Measurements from ENCODE around the gene CCSER1.
A peak's percentile ranks its signal among the peaks of the same experiment; 100 is the strongest.

Gene CCSER1

GRCh38 chr4:90992213-90992612 lies 865.0 kb downstream of the CCSER1 start:
- no peak for DNase-seq

- DNase-seq: no peak
These were observed 867.8 kb downstream of the CCSER1 start for GRCh38 chr4:90994851-90995574.

- no peak for DNase-seq
These were observed 868.8 kb downstream of the CCSER1 start for GRCh38 chr4:90995996-90996395.

GRCh38 chr4:90996813-90997212 lies 869.6 kb downstream of the CCSER1 start:
- no peak for DNase-seq

GRCh38 chr4:91015861-91016260 lies 888.7 kb downstream of the CCSER1 start:
- DNase-seq: no peak

GRCh38 chr4:91019513-91019912 lies 892.3 kb downstream of the CCSER1 start:
- no peak for DNase-seq

- DNase-seq: no peak
These were observed 898.3 kb downstream of the CCSER1 start for GRCh38 chr4:91025241-91026148.

- no peak for DNase-seq
These were observed 901.0 kb downstream of the CCSER1 start for GRCh38 chr4:91028228-91028627.

- no peak for DNase-seq
These were observed 904.6 kb downstream of the CCSER1 start for GRCh38 chr4:91031761-91032160.

GRCh38 chr4:91032725-91033445 lies 905.7 kb downstream of the CCSER1 start:
- DNase-seq: no peak

- DNase-seq: no peak
These were observed 908.1 kb downstream of the CCSER1 start for GRCh38 chr4:91035276-91035675.

- DNase-seq: no peak
These were observed 910.8 kb downstream of the CCSER1 start for GRCh38 chr4:91037951-91038350.

GRCh38 chr4:91057871-91058270 lies 930.7 kb downstream of the CCSER1 start:
- no peak for DNase-seq

GRCh38 chr4:91058345-91058744 lies 931.2 kb downstream of the CCSER1 start:
- no peak for DNase-seq

GRCh38 chr4:91064157-91064853 lies 937.1 kb downstream of the CCSER1 start:
- DNase-seq: peak; percentile 93

GRCh38 chr4:91065117-91065516 lies 937.9 kb downstream of the CCSER1 start:
- DNase-seq: no peak

- DNase-seq: no peak
These were observed 943.5 kb downstream of the CCSER1 start for GRCh38 chr4:91070736-91071135.

- DNase-seq: no peak
These were observed 949.0 kb downstream of the CCSER1 start for GRCh38 chr4:91076147-91076546.

GRCh38 chr4:91085961-91086360 lies 958.8 kb downstream of the CCSER1 start:
- no peak for DNase-seq

GRCh38 chr4:91087743-91088142 lies 960.5 kb downstream of the CCSER1 start:
- no peak for DNase-seq

GRCh38 chr4:91089178-91089577 lies 962.0 kb downstream of the CCSER1 start:
- no peak for DNase-seq

- peak; percentile 10 for DNase-seq
These were observed 965.3 kb downstream of the CCSER1 start for GRCh38 chr4:91092398-91092980.
